ENCODE measurements around the gene PKNOX2.

DNA sequence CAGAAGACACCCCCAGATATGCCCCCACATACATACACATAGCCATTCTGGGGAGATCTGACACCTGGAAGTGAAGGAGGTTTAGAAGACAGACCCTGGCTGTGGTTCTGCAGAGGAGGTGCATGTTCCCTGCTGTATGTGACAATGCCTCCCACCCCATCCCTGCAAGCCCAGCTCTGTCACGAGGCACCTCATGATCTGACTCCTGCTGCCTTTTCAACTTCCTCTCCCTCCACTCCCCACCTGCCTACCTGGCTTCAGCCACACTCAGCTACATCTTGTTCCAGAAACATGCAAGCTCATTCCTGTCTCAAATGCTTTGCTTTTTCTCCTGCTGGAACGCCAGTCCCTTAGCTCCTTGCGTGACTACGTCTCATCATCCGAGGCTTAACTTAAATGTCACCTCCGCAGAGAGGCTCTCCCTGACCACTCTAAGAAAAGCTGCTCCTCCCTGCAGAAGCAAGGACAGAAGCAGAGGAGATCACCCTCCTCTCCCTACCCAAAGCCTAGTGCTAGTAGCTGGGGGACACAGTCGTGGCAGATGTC, 217.0 kb downstream of the PKNOX2 start:
- TF ChIP-seq, protein P1, sequence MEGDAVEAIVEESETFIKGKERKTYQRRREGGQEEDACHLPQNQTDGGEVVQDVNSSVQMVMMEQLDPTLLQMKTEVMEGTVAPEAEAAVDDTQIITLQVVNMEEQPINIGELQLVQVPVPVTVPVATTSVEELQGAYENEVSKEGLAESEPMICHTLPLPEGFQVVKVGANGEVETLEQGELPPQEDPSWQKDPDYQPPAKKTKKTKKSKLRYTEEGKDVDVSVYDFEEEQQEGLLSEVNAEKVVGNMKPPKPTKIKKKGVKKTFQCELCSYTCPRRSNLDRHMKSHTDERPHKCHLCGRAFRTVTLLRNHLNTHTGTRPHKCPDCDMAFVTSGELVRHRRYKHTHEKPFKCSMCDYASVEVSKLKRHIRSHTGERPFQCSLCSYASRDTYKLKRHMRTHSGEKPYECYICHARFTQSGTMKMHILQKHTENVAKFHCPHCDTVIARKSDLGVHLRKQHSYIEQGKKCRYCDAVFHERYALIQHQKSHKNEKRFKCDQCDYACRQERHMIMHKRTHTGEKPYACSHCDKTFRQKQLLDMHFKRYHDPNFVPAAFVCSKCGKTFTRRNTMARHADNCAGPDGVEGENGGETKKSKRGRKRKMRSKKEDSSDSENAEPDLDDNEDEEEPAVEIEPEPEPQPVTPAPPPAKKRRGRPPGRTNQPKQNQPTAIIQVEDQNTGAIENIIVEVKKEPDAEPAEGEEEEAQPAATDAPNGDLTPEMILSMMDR (IDR thresholded peaks at IDR 0.05 in 2 of 3, conservative IDR thresholded peaks at IDR 0.05 in 1 of 3; ENCODE audit: insufficient read depth in 2 of 3, low read depth in 1 of 3, low read length in 3 of 3) = no peak
- TF ChIP-seq STAT5B (CRISPR knock-in tag; IDR thresholded peaks at IDR 0.05) (no peak), FOXA1 (IDR thresholded peaks at IDR 0.05; ENCODE audit: borderline replicate concordance) (no peak), ZBTB8A (IDR thresholded peaks at IDR 0.05; ENCODE audit: partially characterized antibody) (no peak), MYNN (IDR thresholded peaks at IDR 0.05) (no peak), MYNN (CRISPR knock-in tag; IDR thresholded peaks at IDR 0.05) (no peak), SMARCA4 (IDR thresholded peaks at IDR 0.05) (no peak), OTX1 (CRISPR knock-in tag; IDR thresholded peaks at IDR 0.05) (no peak), NEUROD1 (IDR thresholded peaks at IDR 0.05; ENCODE audit: borderline replicate concordance, low read depth, low read length, partially characterized antibody) (no peak), XRCC5 (IDR thresholded peaks at IDR 0.05; ENCODE audit: low read depth, low read length) (no peak), NFXL1 (CRISPR knock-in tag; IDR thresholded peaks at IDR 0.05) (no peak), ZNF699 (CRISPR knock-in tag; IDR thresholded peaks at IDR 0.05; ENCODE audit: insufficient replicate concordance) (no peak)
- TF ChIP-seq, protein P2, sequence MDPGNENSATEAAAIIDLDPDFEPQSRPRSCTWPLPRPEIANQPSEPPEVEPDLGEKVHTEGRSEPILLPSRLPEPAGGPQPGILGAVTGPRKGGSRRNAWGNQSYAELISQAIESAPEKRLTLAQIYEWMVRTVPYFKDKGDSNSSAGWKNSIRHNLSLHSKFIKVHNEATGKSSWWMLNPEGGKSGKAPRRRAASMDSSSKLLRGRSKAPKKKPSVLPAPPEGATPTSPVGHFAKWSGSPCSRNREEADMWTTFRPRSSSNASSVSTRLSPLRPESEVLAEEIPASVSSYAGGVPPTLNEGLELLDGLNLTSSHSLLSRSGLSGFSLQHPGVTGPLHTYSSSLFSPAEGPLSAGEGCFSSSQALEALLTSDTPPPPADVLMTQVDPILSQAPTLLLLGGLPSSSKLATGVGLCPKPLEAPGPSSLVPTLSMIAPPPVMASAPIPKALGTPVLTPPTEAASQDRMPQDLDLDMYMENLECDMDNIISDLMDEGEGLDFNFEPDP (CRISPR knock-in tag; IDR thresholded peaks at IDR 0.05) = no peak
- TF ChIP-seq, protein P3, sequence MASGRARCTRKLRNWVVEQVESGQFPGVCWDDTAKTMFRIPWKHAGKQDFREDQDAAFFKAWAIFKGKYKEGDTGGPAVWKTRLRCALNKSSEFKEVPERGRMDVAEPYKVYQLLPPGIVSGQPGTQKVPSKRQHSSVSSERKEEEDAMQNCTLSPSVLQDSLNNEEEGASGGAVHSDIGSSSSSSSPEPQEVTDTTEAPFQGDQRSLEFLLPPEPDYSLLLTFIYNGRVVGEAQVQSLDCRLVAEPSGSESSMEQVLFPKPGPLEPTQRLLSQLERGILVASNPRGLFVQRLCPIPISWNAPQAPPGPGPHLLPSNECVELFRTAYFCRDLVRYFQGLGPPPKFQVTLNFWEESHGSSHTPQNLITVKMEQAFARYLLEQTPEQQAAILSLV (tag; IDR thresholded peaks at IDR 0.05) = no peak
- TF ChIP-seq, protein P4, sequence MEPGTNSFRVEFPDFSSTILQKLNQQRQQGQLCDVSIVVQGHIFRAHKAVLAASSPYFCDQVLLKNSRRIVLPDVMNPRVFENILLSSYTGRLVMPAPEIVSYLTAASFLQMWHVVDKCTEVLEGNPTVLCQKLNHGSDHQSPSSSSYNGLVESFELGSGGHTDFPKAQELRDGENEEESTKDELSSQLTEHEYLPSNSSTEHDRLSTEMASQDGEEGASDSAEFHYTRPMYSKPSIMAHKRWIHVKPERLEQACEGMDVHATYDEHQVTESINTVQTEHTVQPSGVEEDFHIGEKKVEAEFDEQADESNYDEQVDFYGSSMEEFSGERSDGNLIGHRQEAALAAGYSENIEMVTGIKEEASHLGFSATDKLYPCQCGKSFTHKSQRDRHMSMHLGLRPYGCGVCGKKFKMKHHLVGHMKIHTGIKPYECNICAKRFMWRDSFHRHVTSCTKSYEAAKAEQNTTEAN (CRISPR knock-in tag; IDR thresholded peaks at IDR 0.05) = no peak
